HepG2 (cell line): ENCODE data around the gene MRFAP1. TPM values are rescaled to one million over a fixed set of nuclear protein-coding genes. Genes with fewer than 3 reads are reported as not detected.

Experiments
- ADNP ChIP-seq: sonication (generic); formaldehyde crosslinking; IDR thresholded peaks from 2 replicates; pipeline ENCODE4 v1.4.0; 2020; ENCODE audit warnings: missing genetic modification reagents
- CC2D1A ChIP-seq: sonication (generic); formaldehyde crosslinking; IDR thresholded peaks from 2 replicates; pipeline ENCODE4 v1.8.1; 2023; ENCODE audit warnings: mild to moderate bottlenecking, missing genetic modification reagents
- ESRRA ChIP-seq: sonication (generic); formaldehyde crosslinking; IDR thresholded peaks from 2 replicates; pipeline ENCODE4 v1.5.1; 2020; ENCODE audit warnings: mild to moderate bottlenecking, low read depth, missing genetic modification reagents
- GPBP1L1 ChIP-seq: sonication (generic); formaldehyde crosslinking; IDR thresholded peaks from 2 replicates; pipeline ENCODE4 v1.5.0; 2020; ENCODE audit warnings: mild to moderate bottlenecking, missing genetic modification reagents
- GRHL1 ChIP-seq: sonication (generic); formaldehyde crosslinking; conservative IDR thresholded peaks from 2 replicates; pipeline ENCODE4 v1.8.0; 2022; ENCODE audit warnings: missing genetic modification reagents
- MLX ChIP-seq: IDR thresholded peaks from 2 replicates; pipeline ENCODE4 v1.6.1; 2016
- NRL ChIP-seq: sonication (generic); formaldehyde crosslinking; IDR thresholded peaks from 2 replicates; pipeline ENCODE4 v1.5.0; 2020; ENCODE audit warnings: missing genetic modification reagents, mild to moderate bottlenecking, moderate library complexity, borderline replicate concordance
- SP2 ChIP-seq: sonication (generic); formaldehyde crosslinking; IDR thresholded peaks from 2 replicates; pipeline ENCODE4 v1.5.1; 2020; ENCODE audit warnings: mild to moderate bottlenecking, missing genetic modification reagents
- THAP7 ChIP-seq: sonication (generic); formaldehyde crosslinking; IDR thresholded peaks from 2 replicates; pipeline ENCODE4 v1.8.1; 2023; ENCODE audit warnings: mild to moderate bottlenecking, missing genetic modification reagents
- THAP8 ChIP-seq: sonication (generic); formaldehyde crosslinking; IDR thresholded peaks from 2 replicates; pipeline ENCODE4 v1.5.1; 2020; ENCODE audit warnings: missing genetic modification reagents, mild to moderate bottlenecking, borderline replicate concordance
- TP53 ChIP-seq: sonication (generic); formaldehyde crosslinking; conservative IDR thresholded peaks from 2 replicates; pipeline ENCODE4 v1.4.0; 2020; ENCODE audit warnings: missing genetic modification reagents
- ZBTB21 ChIP-seq: sonication (generic); formaldehyde crosslinking; IDR thresholded peaks from 2 replicates; pipeline ENCODE4 v1.4.0; 2020; ENCODE audit warnings: missing genetic modification reagents
- ZFP41 ChIP-seq: sonication (generic); formaldehyde crosslinking; IDR thresholded peaks from 2 replicates; pipeline ENCODE4 v1.4.0; 2020; ENCODE audit warnings: mild to moderate bottlenecking, missing genetic modification reagents, borderline replicate concordance
- ZNF136 ChIP-seq: sonication (generic); formaldehyde crosslinking; IDR thresholded peaks from 2 replicates; pipeline ENCODE4 v1.8.1; 2022; ENCODE audit warnings: low read depth, mild to moderate bottlenecking, moderate library complexity, missing genetic modification reagents
- ZNF235 ChIP-seq: sonication (generic); formaldehyde crosslinking; IDR thresholded peaks from 2 replicates; pipeline ENCODE4 v1.8.1; 2023; ENCODE audit warnings: mild to moderate bottlenecking, missing genetic modification reagents, borderline replicate concordance
- ZNF281 ChIP-seq: sonication (generic); formaldehyde crosslinking; IDR thresholded peaks from 2 replicates; pipeline ENCODE4 v1.4.0; 2020; ENCODE audit warnings: missing genetic modification reagents, borderline replicate concordance
- ZNF431 ChIP-seq: sonication (generic); formaldehyde crosslinking; IDR thresholded peaks from 2 replicates; pipeline ENCODE4 v1.9.0; 2022; ENCODE audit warnings: missing genetic modification reagents, low read depth, mild to moderate bottlenecking, borderline replicate concordance
- ZNF460 ChIP-seq: sonication (generic); formaldehyde crosslinking; IDR thresholded peaks from 2 replicates; pipeline ENCODE4 v1.5.1; 2020; ENCODE audit warnings: missing genetic modification reagents, mild to moderate bottlenecking, borderline replicate concordance
- ZNF878 ChIP-seq: sonication (generic); formaldehyde crosslinking; IDR thresholded peaks from 2 replicates; pipeline ENCODE4 v1.8.1; 2023; ENCODE audit warnings: mild to moderate bottlenecking, missing genetic modification reagents, moderate library complexity
- ZNF883 ChIP-seq: sonication (generic); formaldehyde crosslinking; IDR thresholded peaks from 2 replicates; pipeline ENCODE4 v1.5.1; 2020; ENCODE audit warnings: mild to moderate bottlenecking, missing genetic modification reagents; ENCODE audit errors: not compliant biosample characterization
- polyA plus RNA-seq, 8 experiments: library from polyadenylated mRNA; depleted of rRNA in 3 of 8; stranded (reverse) in 7 of 8; unstranded in 1 of 8; fragments of >200 nt; fragmentation: Illumina TruSeq in 4 of 8; extraction: Trizol in 4 of 8; gene quantifications; 2 replicates each; pipeline versions ENCODE4 v1.2.1 to v1.2.3, GENCODE V29; 2011 to 2016; ENCODE audit warnings: low read depth in 4 of 8, missing spikeins in 1 of 8, mixed read lengths in 1 of 8; ENCODE audit not compliant: insufficient read depth in 1 of 8
- total RNA-seq, 5 experiments: library from RNA; depleted of rRNA; stranded (reverse); fragments of >200 nt; fragmentation: Illumina TruSeq; extraction: Trizol; gene quantifications; 2 replicates each; pipeline ENCODE4 v1.2.3, GENCODE V29; 2016; ENCODE audit warnings: low read depth in 1 of 5

MRFAP1 gene
- total and polyA plus RNA-seq, 2 of the 13 experiments (the other 11 are each of a cell fraction or from before 2014, with no cell fraction given): 112 to 158 TPM

- no peak for TF ChIP-seq THAP7 (CRISPR knock-in tag)
- no peak for TF ChIP-seq ZNF235 (CRISPR knock-in tag)
- no peak for TF ChIP-seq NRL
- TF ChIP-seq ZNF878 (CRISPR knock-in tag): no peak
- no peak for TF ChIP-seq ZNF460 (CRISPR knock-in tag)
- no peak for TF ChIP-seq ZNF431 (CRISPR knock-in tag)
- no peak for TF ChIP-seq ZFP41
- no peak for TF ChIP-seq ZNF136 (CRISPR knock-in tag)
- TF ChIP-seq TP53 (CRISPR knock-in tag): no peak
- no peak for TF ChIP-seq ZBTB21 (CRISPR knock-in tag)
- no peak for TF ChIP-seq MLX (CRISPR knock-in tag)
- no peak for TF ChIP-seq ADNP
- no peak for TF ChIP-seq THAP8
- TF ChIP-seq CC2D1A (CRISPR knock-in tag): no peak
- TF ChIP-seq ZNF883 (CRISPR knock-in tag): no peak
- no peak for TF ChIP-seq GPBP1L1 (CRISPR knock-in tag)
- TF ChIP-seq SP2: no peak
- TF ChIP-seq ESRRA (CRISPR knock-in tag): no peak
- TF ChIP-seq ZNF281 (CRISPR knock-in tag): peak; percentile 41; the same call in 1 of the 2 replicates
- TF ChIP-seq GRHL1 (CRISPR knock-in tag): no peak
Observed at GRCh38 chr4:6633091-6633906, 7.2 kb upstream of the MRFAP1 start (continued).
